Urinary bladder (tissue), 4 donors: ENCODE measurements around the gene FAM120C. TPM values are rescaled to one million over a fixed set of nuclear protein-coding genes. Genes with fewer than 3 reads are reported as not detected.

Experiments
- DNase-seq: peaks from one replicate; pipeline ENCODE4 v3.0.0-alpha.2; 2015; ENCODE audit errors: extremely low spot score
- H3K27ac ChIP-seq: one replicate; pipeline ENCODE4 v1.5.1; 2013; ENCODE audit warnings: low read depth, mild to moderate bottlenecking, moderate library complexity
- H3K36me3 ChIP-seq: one replicate; pipeline ENCODE4 v1.6.1; 2013; ENCODE audit warnings: mild to moderate bottlenecking, moderate library complexity; ENCODE audit not compliant: insufficient read depth
- H3K4me1 ChIP-seq: one replicate; pipeline ENCODE4 v1.6.1; 2013; ENCODE audit warnings: mild to moderate bottlenecking, moderate library complexity; ENCODE audit not compliant: insufficient read depth
- H3K4me3 ChIP-seq: one replicate; pipeline ENCODE4 v1.5.1; 2013; ENCODE audit warnings: low read depth, low read length
- WGBS: extraction: QIAGEN DNeasy Blood & Tissue Kit; methylation state at CpG from one replicate; pipeline ENCODE4 v1.1.7; 2013; 5-methylcytosine and 5-hydroxymethylcytosine counted together
- polyA plus RNA-seq: library from polyadenylated mRNA; stranded (reverse); fragments of 200-250 nt; gene quantifications from one replicate; pipeline ENCODE4 v1.2.3, GENCODE V29; 2013
- total RNA-seq: library from RNA; depleted of rRNA; stranded (reverse); fragments of >200 nt; gene quantifications from one replicate; pipeline ENCODE4 v1.2.3, GENCODE V29; 2014
- donor health status: healthy with polysubstance abuse.
- donor health status: healthy.

The FAM120C gene
- total and polyA plus RNA-seq, 2 donors = 3.9 to 9.0 TPM

DNA sequence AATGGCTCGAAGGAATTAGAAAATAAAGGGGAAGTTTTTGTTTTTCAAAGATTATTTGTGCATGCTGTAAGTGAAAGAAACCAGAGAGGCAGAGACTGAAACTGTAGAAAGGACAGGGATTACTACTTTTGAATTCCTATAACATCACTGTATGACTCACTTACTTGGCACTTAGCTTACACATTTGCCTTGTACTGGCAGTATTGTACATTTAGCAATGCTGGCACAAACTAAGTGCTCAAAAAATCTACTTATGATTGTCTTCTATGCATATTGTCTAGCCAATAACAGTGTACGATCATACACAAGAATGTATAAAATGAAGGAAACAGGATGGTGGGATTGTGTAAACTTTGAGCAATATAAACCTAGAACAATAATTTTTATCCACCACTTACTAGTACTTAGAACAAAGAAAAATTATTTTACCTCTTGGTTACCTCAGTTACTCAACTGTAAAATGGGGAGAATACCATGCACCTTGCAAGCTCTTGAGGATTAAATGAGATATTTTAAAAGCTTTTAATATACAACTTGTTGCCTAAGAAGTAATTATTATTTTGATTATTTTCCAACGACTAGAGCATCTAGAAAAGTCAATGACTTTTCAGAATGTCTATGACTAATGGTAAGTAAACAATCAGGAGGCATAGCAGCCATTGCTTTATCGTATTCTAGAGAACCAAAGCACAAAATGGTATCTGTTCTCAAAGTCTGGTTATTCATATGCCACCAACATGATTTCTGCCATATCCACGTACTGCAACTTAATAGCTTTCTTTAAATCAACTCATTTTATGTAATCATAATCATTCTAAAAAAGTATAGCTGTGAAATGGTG, 4.7 kb downstream of the FAM120C start:
- Histone ChIP-seq H3K27ac (no peak overlapping the region), H3K4me1 (peaks cover 2% of the 10 kb centered on the region), H3K36me3 (peaks cover 2% of the 10 kb centered on the region), H3K4me3 (no peak overlapping the region)
- no peak for DNase-seq
- 56% methylated on average over 5 of the region's 5 CpGs for WGBS

DNA sequence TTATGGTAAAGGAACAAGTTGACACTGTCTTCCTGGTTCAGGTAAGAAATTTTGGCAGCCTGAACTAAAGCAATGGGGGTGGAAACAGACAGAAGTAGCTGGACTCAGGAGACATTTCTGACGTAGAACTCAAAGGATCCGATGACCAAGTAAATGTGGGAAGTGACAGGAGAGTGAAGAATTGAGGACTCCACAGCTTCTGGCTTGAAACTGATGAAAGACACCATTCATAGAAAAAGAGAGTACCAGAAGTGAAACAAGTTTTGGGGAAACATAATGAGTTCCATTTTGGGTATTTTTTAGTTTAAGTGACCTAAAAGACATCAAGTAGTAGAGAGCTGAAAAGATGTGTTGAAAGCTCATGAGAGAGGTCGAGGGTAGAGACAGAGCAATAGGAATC, 5.7 kb downstream of the FAM120C start:
- Histone ChIP-seq H3K27ac (no peak overlapping the region), H3K36me3 (peaks cover 2% of the 10 kb centered on the region), H3K4me1 (peaks cover 2% of the 10 kb centered on the region), H3K4me3 (no peak overlapping the region)
- 86% methylated on average over 3 of the region's 3 CpGs for WGBS
- no peak for DNase-seq

DNA sequence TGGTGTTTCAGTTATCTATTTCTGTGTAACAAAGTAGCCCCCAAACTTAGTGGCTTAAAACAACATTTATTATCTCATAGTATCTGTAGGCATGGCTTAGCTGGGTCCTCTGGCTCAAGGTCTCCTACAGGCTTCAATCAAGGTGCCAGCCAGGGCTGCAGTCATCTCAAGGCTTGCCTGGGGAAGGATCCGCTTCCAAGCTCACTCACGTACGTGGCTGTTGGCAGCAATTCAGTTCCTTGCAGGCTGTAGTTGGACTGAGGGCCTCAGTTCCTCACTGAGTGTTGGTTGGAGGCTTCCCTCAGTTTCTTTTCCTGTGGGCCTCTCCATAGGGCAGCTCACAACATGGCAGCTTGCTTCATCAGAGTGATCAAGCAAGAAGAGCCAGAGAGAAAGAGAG, 9.3 kb downstream of the FAM120C start:
- Histone ChIP-seq H3K4me3 (no peak overlapping the region), H3K36me3 (peaks cover 2% of the 10 kb centered on the region), H3K27ac (no peak overlapping the region), H3K4me1 (no peaks in the 10 kb centered on the region)
- DNase-seq = no peak
- 79% methylated on average over 3 of the region's 3 CpGs for WGBS

DNA sequence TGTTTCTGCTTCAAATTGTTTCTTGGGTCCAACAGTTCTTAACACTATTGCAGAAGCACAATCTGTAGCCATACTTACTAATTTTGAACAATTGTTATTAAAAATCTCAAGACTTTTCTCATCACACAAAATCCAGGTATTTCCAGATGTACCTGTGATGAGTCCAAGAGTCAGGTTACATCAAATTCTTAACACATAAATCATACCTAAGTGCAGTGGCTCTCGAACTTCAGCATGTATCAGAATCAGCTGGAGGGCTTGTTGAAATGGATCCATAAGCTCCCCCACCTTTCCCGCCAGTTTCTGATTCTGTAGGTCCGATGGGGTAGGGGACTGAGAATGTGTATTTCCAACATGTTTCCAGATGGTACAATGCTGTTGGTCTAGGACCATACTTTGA, 10.6 kb downstream of the FAM120C start:
- WGBS = 95% methylated on average over 3 of the region's 3 CpGs
- no peak for DNase-seq
- H3K4me1 ChIP-seq = no peaks in the 10 kb centered on the region
- no peak overlapping the region for H3K4me3 ChIP-seq
- H3K27ac ChIP-seq = no peak overlapping the region
- H3K36me3 ChIP-seq = peaks cover 2% of the 10 kb centered on the region

DNA sequence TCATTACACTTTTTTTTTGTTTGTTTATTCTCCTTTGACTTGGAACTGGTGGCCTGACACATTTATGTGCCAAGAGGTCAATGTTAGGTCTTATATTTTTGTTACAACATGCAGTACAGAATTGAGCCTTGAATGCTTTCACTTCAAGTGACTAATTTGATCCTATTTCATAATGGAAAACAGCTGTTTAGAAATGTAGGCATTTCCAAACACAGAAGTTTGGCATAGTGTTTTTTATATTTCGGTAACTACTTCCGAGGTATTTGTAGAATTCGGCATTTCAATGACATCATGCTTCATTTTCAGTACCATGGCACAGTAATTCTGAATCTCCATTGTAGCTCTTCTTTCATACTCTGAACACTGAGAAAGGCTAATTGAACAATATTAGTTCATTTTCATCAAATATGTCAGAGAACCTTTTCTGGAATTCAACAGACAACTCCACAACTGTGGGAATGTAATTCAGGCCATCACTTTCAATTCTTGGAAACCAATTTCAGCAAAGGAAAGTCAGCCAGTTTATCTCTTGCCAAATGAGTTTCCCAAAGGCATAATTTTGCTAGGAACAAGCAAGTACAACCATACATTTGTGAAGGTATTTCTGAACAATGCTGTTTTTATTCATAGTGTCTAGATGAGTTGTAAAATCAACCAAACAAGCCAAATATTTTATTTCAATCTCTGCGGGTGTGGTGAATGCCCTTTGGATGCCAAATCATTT, 11.4 kb downstream of the FAM120C start:
- no peak for DNase-seq
- WGBS = 63% methylated on average over 4 of the region's 4 CpGs
- no peaks in the 10 kb centered on the region for H3K4me1 ChIP-seq
- H3K36me3 ChIP-seq = peaks cover 2% of the 10 kb centered on the region
- H3K4me3 ChIP-seq = no peak overlapping the region
- H3K27ac ChIP-seq = no peak overlapping the region

DNA sequence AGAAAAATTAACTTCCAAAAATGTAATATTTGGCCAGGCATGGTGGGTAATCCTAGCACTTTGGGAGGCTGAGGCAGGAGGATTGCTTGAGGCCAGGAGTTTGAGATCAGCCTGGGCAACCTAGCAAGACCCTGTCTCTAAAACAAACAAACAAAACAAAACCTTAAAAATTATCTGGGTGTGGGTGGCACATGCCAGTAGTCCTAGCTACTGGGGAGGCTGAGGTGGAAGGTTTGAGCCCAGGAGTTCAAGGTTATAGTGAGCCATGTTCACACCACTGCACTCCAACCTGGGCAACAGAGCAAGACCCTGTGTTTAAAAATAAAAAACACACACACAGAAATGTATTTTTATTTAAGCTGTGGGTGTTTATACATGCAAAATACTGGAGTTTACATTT, 12.0 kb downstream of the FAM120C start:
- no peaks in the 10 kb centered on the region for H3K4me1 ChIP-seq
- H3K36me3 ChIP-seq = peaks cover 2% of the 10 kb centered on the region
- DNase-seq = no peak
- no peak overlapping the region for H3K4me3 ChIP-seq
- H3K27ac ChIP-seq = no peak overlapping the region

DNA sequence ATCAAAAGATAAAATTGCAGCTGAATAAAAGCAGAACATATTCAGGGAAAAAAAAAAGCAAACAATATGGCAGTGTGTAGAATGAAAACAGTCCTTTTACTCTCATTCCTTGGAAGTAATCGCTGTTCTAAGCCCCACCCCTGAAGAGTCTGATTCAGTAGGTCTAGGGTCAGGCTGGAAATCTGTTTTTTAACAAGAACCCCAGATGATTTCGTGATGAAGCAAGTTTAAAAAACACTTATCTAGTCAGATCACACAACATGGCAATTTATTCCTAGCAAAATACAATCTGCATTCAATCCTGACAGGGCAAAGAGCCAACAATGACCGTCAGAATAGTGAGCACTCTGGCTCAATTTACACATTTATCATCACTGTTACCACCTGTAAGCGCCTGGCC, 16.1 kb downstream of the FAM120C start:
- WGBS = 33% methylated on average over 4 of the region's 4 CpGs
- H3K4me1 ChIP-seq = no peaks in the 10 kb centered on the region
- no peaks in the 10 kb centered on the region for H3K36me3 ChIP-seq
- no peak overlapping the region for H3K4me3 ChIP-seq
- no peak for DNase-seq
- H3K27ac ChIP-seq = no peak overlapping the region

DNA sequence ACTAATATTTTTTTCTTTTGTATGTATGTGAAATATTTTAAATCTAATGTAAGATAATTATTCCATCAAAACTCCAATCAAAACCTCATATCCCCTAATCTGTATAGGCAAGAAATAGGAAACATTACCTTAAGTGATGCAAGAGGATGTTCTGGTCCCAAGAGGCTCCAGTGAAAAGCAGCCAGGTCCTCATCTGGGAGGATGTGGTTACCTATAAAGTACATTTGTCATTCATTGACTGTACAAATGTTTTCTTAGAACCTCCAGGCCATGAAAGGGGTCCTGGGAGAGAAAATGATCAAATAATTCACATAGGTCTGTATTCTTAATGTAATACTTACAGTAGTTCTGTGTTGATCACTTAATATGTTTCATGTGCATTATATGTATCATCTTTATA, 25.5 kb downstream of the FAM120C start:
- no peak overlapping the region for H3K4me3 ChIP-seq
- H3K4me1 ChIP-seq = no peaks in the 10 kb centered on the region
- no peaks in the 10 kb centered on the region for H3K36me3 ChIP-seq
- no peak for DNase-seq
- no peak overlapping the region for H3K27ac ChIP-seq

DNA sequence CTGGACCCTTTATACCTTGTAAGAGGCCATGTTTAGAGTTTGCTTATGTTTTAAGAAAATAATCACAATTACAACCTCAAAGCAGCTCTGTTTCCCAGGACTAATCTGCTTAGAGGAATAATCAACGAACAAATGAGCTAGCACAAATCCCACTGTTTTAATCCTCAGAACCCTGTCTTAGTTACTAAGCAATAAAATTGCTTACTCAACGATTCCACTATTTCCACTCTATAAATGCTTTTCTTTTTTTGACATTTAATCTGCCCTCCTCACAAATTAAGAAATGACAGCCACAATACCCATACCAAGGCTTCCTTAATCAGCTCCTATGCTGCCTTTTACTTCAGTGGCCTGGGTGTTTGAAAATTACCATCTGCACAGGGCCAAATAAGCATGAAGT, 48.8 kb downstream of the FAM120C start:
- WGBS = 91% methylated on average over 2 of the region's 2 CpGs
- no peak for DNase-seq
- no peak overlapping the region for H3K27ac ChIP-seq
- no peaks in the 10 kb centered on the region for H3K36me3 ChIP-seq
- H3K4me3 ChIP-seq = no peak overlapping the region
- H3K4me1 ChIP-seq = no peaks in the 10 kb centered on the region

DNA sequence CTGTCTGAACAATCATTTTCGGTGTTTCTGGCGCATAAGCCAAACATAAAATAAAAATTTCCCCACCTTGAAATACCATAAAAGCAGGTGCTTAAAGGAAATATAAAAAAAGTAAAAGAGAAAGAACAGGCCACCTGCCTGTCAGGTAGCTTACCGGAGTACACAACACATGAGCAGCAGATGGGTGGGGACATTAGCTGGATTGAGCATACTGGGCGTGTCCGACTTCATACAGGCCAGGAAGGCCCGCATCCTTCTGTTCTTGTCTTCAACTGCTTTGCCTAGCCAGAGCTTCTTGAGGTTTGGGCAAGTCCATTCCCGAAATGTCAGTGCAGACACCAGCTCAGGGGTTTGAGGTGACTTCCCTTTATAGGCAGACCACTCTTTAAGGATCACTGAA, 66.7 kb downstream of the FAM120C start:
- WGBS = 98% methylated on average over 7 of the region's 7 CpGs
- no peaks in the 10 kb centered on the region for H3K4me1 ChIP-seq
- no peaks in the 10 kb centered on the region for H3K36me3 ChIP-seq
- no peak overlapping the region for H3K27ac ChIP-seq
- DNase-seq = no peak
- no peak overlapping the region for H3K4me3 ChIP-seq

DNA sequence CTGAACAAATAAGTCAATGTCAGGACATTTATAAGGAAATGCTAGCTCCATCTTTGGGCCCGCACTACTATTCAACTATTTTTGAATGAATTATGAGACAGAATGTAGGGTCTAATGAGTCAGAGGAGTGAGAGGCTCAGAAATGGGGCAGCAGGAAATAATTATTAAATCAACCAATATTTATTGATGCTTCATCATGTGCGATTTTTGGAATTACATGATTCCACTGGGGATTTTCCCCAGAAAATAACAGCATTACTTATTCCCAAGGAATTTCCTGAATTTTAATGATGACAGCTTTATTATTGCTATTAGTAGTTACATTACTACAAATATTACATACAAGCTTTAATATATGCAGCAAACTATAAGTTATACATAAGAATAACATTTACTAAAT, 89.5 kb downstream of the FAM120C start:
- Histone ChIP-seq H3K36me3 (no peaks in the 10 kb centered on the region), H3K27ac (no peak overlapping the region), H3K4me1 (no peaks in the 10 kb centered on the region), H3K4me3 (no peak overlapping the region)
- DNase-seq = no peak
- 74% methylated on average over 2 of the region's 2 CpGs for WGBS

DNA sequence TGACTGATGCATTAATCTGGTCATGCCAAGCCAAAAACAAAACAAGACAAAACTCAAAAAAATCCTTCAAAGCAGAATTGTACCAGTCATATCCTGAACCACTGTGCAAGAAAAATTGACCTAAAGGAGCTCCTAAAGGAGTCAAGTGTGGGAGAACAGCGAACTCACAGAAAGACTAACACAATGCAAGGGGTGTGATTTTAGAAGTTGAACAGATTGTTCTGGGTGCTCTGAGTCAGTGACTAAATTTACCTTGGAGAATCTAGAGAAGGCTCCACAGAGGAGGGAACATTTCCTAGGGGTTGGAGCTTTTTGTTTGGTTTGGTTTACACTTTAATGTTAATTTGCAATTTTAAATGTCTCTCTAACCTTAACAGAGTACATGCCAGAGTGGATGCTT, 89.9 kb downstream of the FAM120C start:
- Histone ChIP-seq H3K36me3 (no peaks in the 10 kb centered on the region), H3K4me1 (no peaks in the 10 kb centered on the region), H3K27ac (no peak overlapping the region), H3K4me3 (no peak overlapping the region)
- 82% methylated on average over 1 of the region's 1 CpG for WGBS
- DNase-seq = no peak

DNA sequence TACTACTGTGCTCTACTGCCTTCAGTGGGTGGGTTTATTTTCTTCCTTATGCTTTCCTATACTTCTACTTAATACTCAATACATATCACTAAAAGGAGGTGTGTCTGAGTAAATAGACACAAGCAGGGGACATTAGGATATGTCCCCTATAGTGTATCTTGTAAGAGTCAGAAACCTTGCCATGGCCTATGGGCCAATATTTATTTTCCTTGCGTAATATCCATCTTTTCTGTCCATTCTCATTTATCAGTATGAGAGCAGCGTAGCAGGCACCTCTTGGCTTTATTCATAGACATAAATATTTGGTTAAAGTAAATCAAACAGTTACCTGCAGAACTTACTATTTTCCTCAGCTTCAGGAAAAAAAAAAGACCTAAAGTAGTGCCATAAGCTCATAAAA, 92.2 kb downstream of the FAM120C start:
- H3K4me1 ChIP-seq = no peaks in the 10 kb centered on the region
- H3K4me3 ChIP-seq = no peak overlapping the region
- DNase-seq = no peak
- WGBS = 98% methylated on average over 2 of the region's 2 CpGs
- H3K36me3 ChIP-seq = no peaks in the 10 kb centered on the region
- H3K27ac ChIP-seq = no peak overlapping the region

DNA sequence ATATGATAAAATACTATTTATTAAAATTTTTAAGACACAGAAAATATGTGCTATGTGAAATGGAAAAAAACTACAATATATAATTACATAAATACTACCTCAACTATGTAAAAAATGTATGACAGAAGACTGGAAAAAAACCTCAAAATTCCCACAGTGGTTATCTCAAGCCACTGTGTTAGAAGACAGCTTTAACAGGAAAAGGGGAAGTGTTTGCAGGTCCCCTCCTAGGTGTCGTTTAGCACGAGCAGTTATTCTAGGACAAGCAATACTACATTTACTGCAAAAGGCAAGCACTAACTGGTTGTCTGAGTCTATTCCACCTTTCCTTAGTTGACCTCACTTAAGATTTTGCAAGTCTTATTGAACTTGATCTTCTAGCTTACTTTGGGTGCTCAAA, 93.9 kb downstream of the FAM120C start:
- no peaks in the 10 kb centered on the region for H3K4me1 ChIP-seq
- no peaks in the 10 kb centered on the region for H3K36me3 ChIP-seq
- no peak overlapping the region for H3K4me3 ChIP-seq
- DNase-seq = no peak
- H3K27ac ChIP-seq = no peak overlapping the region
- 83% methylated on average over 2 of the region's 2 CpGs for WGBS
